ENCODE data around the gene ALOX5AP.

DNA sequence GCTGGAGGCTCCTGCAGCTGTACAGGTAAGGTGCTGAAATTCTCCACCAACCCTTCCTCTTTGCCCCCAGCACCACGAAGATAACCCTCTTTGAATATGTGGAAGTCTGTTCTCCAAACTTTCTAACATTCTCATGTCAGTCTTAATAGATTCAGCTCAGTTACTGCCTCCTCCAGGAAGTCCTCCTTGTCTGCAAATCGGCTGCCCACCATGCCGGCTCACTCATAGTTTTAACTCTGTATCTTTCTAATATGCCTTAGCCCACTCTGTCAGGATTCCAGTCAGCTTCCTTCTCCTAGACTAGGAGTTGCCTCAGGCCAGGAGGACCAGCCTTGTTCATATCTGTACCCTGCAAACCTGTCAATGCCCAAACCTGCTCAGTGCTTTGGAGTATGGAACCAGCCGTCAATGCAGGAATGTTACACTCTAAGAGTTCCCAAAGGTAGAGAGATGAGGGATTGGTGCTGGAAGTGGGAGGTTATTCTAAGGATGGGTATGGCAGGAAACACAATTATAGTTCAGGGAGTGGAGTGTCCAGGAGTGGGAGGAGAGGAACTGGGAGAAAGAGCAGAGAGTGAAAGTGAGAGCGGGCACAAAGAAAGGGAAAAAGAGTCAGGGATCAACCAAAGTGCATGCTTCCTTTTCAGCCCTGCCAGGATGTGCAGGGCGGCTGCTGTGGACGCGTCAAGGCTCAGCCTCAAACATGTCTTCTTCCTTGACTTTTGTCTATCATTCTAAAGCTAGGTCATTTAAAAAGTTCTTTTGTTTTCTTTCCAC, 38.0 kb upstream of the ALOX5AP start:
- TF ChIP-seq ZC3H10 (CRISPR knock-in tag; IDR thresholded peaks at IDR 0.05) (no peak), ARNTL (CRISPR knock-in tag; IDR thresholded peaks at IDR 0.05; ENCODE audit: borderline replicate concordance, low read depth) (no peak), PATZ1 (CRISPR knock-in tag; IDR thresholded peaks at IDR 0.05; ENCODE audit: borderline replicate concordance) (no peak), ZNF8 (CRISPR knock-in tag; IDR thresholded peaks at IDR 0.05) (no peak)

Measured in SK-N-SH treated with all-trans-retinoic acid at 6 μM for 48 hours (cell line).